ENCODE results near the gene CASP10.
A peak's percentile ranks its signal among the peaks of the same experiment; 100 is the strongest.

- TF ChIP-seq CTCF (IDR thresholded peaks at IDR 0.05) (no peak), EP300 (IDR thresholded peaks at IDR 0.05) (peak; percentile 17), POLR2A (IDR thresholded peaks at IDR 0.05; ENCODE audit: low read depth) (no peak)
These were observed 33.7 kb upstream of the CASP10 start for GRCh38 chr2:201149064-201149820.

All from esophagus muscularis mucosa (tissue), 4 donors.